ENCODE data around the gene WFDC5. TPM values are rescaled to one million over a fixed set of nuclear protein-coding genes. Genes with fewer than 3 reads are reported as not detected.
"Not testable (repeated sequence)": the region's sequence is repeated elsewhere in the genome, so short reads cannot be mapped to it uniquely, and the experiment has no call there.

The WFDC5 gene
- total RNA-seq, 2 donors from 2014 or later, result not detected

DNA sequence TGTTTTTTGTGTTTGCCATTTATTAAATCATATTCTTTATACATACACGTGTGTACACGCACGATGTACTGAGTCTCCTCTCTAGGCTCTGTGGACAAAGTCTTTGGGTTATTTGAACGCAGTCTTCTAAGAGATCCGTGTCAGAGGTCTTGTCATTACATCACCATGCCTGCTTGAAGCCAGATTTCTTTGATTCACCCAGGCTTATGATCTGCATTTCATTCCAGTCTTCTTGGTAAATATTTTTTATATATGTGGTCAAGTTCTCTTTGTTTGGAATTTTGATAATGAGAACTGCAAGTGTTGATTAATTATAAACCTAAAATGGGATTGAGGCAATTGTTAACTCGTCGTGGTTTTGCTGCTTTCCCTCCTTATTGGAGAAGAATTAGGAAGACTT lies 48.6 kb downstream of the WFDC5 start:
- no peak for DNase-seq (ENCODE audit: low spot score)
- intact Hi-C loops (cut with DNase I), result no loop called here

GRCh38 chr20:45064812-45065211 lies 50.2 kb downstream of the WFDC5 start:
- intact Hi-C loops (cut with DNase I), result no loop called here

DNA sequence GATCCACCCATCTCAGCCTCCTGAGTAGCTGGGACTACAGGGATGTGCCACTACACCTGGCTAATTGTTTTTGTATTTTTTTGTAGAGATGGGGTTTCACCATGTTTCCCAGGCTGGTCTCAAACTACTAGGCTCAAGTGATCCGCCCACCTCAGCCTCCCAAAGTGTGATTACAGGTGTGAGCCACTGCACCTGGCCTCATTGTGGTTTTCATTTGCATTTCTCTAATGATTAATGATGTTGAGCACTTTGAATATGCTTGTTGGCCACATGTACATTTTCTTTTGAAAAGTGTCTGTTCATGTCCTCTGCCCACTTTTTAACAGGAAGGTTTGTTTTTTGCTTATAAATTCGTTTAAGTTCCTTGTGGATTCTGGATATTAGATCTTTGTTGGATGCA lies 51.9 kb downstream of the WFDC5 start:
- DNase-seq (ENCODE audit: low spot score); intact Hi-C loops (cut with DNase I): not testable (repeated sequence)

More at GRCh38 chr20:45064812-45065211, 50.2 kb downstream of the WFDC5 start:
- no peak for DNase-seq (ENCODE audit: low spot score)

GRCh38 chr20:45061244-45061643 lies 53.7 kb downstream of the WFDC5 start:
- no peak for DNase-seq (ENCODE audit: low spot score)
- intact Hi-C loops (cut with DNase I), result no loop called here

- intact Hi-C loops (cut with DNase I), result no loop called here
- no peak for DNase-seq (ENCODE audit: low spot score)
Observed at GRCh38 chr20:45060294-45060693, 54.7 kb downstream of the WFDC5 start.

Other genes starting within 250 kb of the WFDC5 start
- gene YWHAB, start 229.5 kb downstream of the WFDC5 start, total RNA-seq, result 100 to 1,000 TPM; 165 to 179 TPM
- 1 to 10 TPM; 5.9 to 9.9 TPM for gene PABPC1L, start 205.1 kb downstream of the WFDC5 start, total RNA-seq
- gene TOMM34, start 154.8 kb downstream of the WFDC5 start, total RNA-seq, result 10 to 100 TPM in 1 of 2 donors, 1 to 10 TPM in 1; 7.3 to 12.3 TPM
- gene STK4, start 148.7 kb downstream of the WFDC5 start, total RNA-seq, result 10 to 100 TPM; 29.0 to 30.1 TPM
- not detected for gene KCNS1, start 14.0 kb downstream of the WFDC5 start, total RNA-seq
- not detected for gene WFDC12, start 9.3 kb upstream of the WFDC5 start, total RNA-seq
- gene PI3, start 59.7 kb upstream of the WFDC5 start, total RNA-seq, result not detected
- not detected for gene SEMG1, start 91.9 kb upstream of the WFDC5 start, total RNA-seq
- not detected for gene SEMG2, start 106.2 kb upstream of the WFDC5 start, total RNA-seq
- 10 to 100 TPM; 14.6 to 74.0 TPM for gene SLPI, start 139.4 kb upstream of the WFDC5 start, total RNA-seq
- gene RBPJL, start 191.7 kb upstream of the WFDC5 start, total RNA-seq, result not detected
- gene MATN4, start 193.1 kb upstream of the WFDC5 start, total RNA-seq, result under 1 TPM; 0.29 to 0.56 TPM
- 100 to 1,000 TPM in 1 of 2 donors, 10 to 100 TPM in 1; 85.7 to 104 TPM for gene SDC4, start 233.2 kb upstream of the WFDC5 start, total RNA-seq
- gene SYS1, start 248.0 kb upstream of the WFDC5 start, total RNA-seq, result 10 to 100 TPM; 21.8 to 22.6 TPM

All from posterior vena cava (tissue), 2 donors.